K562 (cell line): Measurements from ENCODE around the gene CCT4. TPM values are rescaled to one million over a fixed set of nuclear protein-coding genes. Genes with fewer than 3 reads are reported as not detected.
"Not testable (repeated sequence)": the region's sequence is repeated elsewhere in the genome, so short reads cannot be mapped to it uniquely, and the experiment has no call there.

Experiments used
- ATAC-seq: fragments of 200-7000 bp; cut with Tn5 transposase; 3 replicates; pipeline ENCODE4 v1.9.1; 2020; ENCODE audit warnings: moderate library complexity
- BruUV-seq: library from RNA; stranded (reverse); fragments of 400-500 nt; replicated peaks from 2 replicates; lab custom pipeline; 2021; lab: Mats Ljungman, UMichigan
- CTCF ChIA-PET: fragments of 300-600 bp; formaldehyde crosslinking; extraction: SDS; loops from one replicate; lab custom pipeline; 2021; ENCODE audit warnings: low intra/inter-chr PET ratio; lab: Yijun Ruan, JAX
- POLR2A ChIA-PET: fragments of 300-600, 350-650 bp; sonication (Branson Sonifier 250); formaldehyde crosslinking; extraction: SDS; loops from one replicate; lab custom pipeline; 2021; ENCODE audit warnings: antibody characterized with exemption, inconsistent platforms; lab: Yijun Ruan, JAX
- DNase-seq, 4 experiments: peaks; one replicate each; pipeline versions ENCODE4 v3.0.0 to v3.0.0-alpha.2; 2011 to 2018; ENCODE audit warnings: low spot score in 3 of 4, mixed read lengths in 3 of 4; ENCODE audit errors: extremely low read depth in 1 of 4
- FAIRE-seq: peaks from 2 replicates; lab custom pipeline; 2011; peaks lifted over from hg19 to GRCh38; lab: Jason Lieb, UNC
- H2AFZ ChIP-seq: 2 replicates; pipeline ENCODE4 v1.6.0; 2011; ENCODE audit warnings: low read depth, low read length, control low read depth, inconsistent platforms
- H3K27ac ChIP-seq: fragments of 200-600 bp; 3 replicates; pipeline ENCODE4 v1.8.0; 2011; ENCODE audit warnings: low read depth, mild to moderate bottlenecking, control low read depth, inconsistent platforms, low read length, moderate library complexity, mixed read lengths; ENCODE audit errors: extremely low read depth
- H3K27me3 ChIP-seq, 2 experiments: fragments of 300-600 bp in 1 of 2; 2 replicates in 1 of 2; 3 replicates in 1 of 2; pipeline versions ENCODE4 v1.6.0 to v1.8.0; 2011; ENCODE audit warnings: inconsistent platforms in 2 of 2, low read length in 2 of 2, mild to moderate bottlenecking in 1 of 2, mixed read lengths in 1 of 2, moderate library complexity in 1 of 2; ENCODE audit not compliant: control insufficient read depth in 2 of 2, insufficient read depth in 2 of 2
- H3K36me3 ChIP-seq: fragments of 300-600 bp; 3 replicates; pipeline ENCODE4 v1.8.0; 2011; ENCODE audit warnings: mild to moderate bottlenecking, low read length, inconsistent platforms; ENCODE audit not compliant: control insufficient read depth, insufficient read depth
- H3K4me1 ChIP-seq, 2 experiments: fragments of 200-600 bp in 1 of 2; replicated peaks in 1 of 2; 2 replicates in 1 of 2; 3 replicates in 1 of 2; pipeline versions ENCODE4 v1.5.1 to v1.8.0; 2011; ENCODE audit warnings: inconsistent platforms in 2 of 2, low read length in 2 of 2, mild to moderate bottlenecking in 1 of 2, mixed read lengths in 1 of 2, moderate library complexity in 1 of 2; ENCODE audit not compliant: control insufficient read depth in 2 of 2, insufficient read depth in 2 of 2
- H3K4me2 ChIP-seq: 2 replicates; pipeline ENCODE4 v1.6.1; 2011; ENCODE audit warnings: low read length, control low read depth, inconsistent platforms, mixed read lengths; ENCODE audit not compliant: insufficient read depth
- H3K4me3 ChIP-seq: fragments of 200-600 bp; sonication (generic), shearing (Covaris generic); 2 replicates; pipeline ENCODE4 v1.5.1; 2016; ENCODE audit warnings: control low read depth, inconsistent platforms
- H3K79me2 ChIP-seq: fragments of 200-600 bp; 3 replicates; pipeline ENCODE4 v1.8.0; 2011; ENCODE audit warnings: low read length, inconsistent platforms; ENCODE audit not compliant: control insufficient read depth, insufficient read depth
- H3K9ac ChIP-seq, 2 experiments: 2 replicates each; pipeline versions ENCODE4 v1.6.0 to v1.6.1; 2011; ENCODE audit warnings: low read depth in 2 of 2, low read length in 2 of 2, control low read depth in 1 of 2, inconsistent platforms in 1 of 2, mild to moderate bottlenecking in 1 of 2, mixed read lengths in 1 of 2; ENCODE audit not compliant: insufficient read depth in 1 of 2
- H3K9me1 ChIP-seq: one replicate; pipeline ENCODE4 v1.6.0; 2011; ENCODE audit warnings: inconsistent platforms, mild to moderate bottlenecking, low read length, moderate library complexity; ENCODE audit not compliant: control insufficient read depth, insufficient read depth
- H3K9me3 ChIP-seq: replicated peaks from 2 replicates; pipeline ENCODE4 v1.5.1; 2011; ENCODE audit warnings: low read depth, low read length, inconsistent platforms; ENCODE audit not compliant: control insufficient read depth, insufficient read depth
- H4K20me1 ChIP-seq: replicated peaks from 2 replicates; pipeline ENCODE4 v1.6.1; 2011; ENCODE audit warnings: low read length, inconsistent platforms, mixed read lengths; ENCODE audit not compliant: control insufficient read depth, insufficient read depth
- BRD9 ChIP-seq: fragments of 450-650 bp; IDR thresholded peaks from 2 replicates; pipeline ENCODE4 v1.6.1; 2018; ENCODE audit warnings: low read depth; ENCODE audit not compliant: partially characterized antibody
- C11orf30 ChIP-seq: fragments of 450-650 bp; IDR thresholded peaks from 2 replicates; pipeline ENCODE4 v1.6.1; 2016; ENCODE audit warnings: low read depth, mild to moderate bottlenecking
- MAZ ChIP-seq, 2 experiments: fragments of 450-650 bp in 1 of 2; sonication (generic) in 1 of 2; formaldehyde crosslinking; IDR thresholded peaks in 1 of 2; conservative IDR thresholded peaks in 1 of 2; 2 replicates each; pipeline versions ENCODE4 v1.4.0 to v1.5.0; 2020; ENCODE audit warnings: mild to moderate bottlenecking in 1 of 2, missing genetic modification reagents in 1 of 2
- PHF8 ChIP-seq: fragments of 200-600 bp; sonication (generic); IDR thresholded peaks from 2 replicates; pipeline ENCODE4 v1.6.1; 2012; ENCODE audit warnings: mixed run types, mild to moderate bottlenecking, inconsistent platforms, low read length, moderate library complexity, borderline replicate concordance
- RCOR1 ChIP-seq, 2 experiments: IDR thresholded peaks; 2 replicates each; pipeline ENCODE4 v1.6.1; 2012; ENCODE audit warnings: low read depth in 2 of 2, low read length in 2 of 2, borderline replicate concordance in 1 of 2, improper control_type of control experiment in 1 of 2
- TEAD2 ChIP-seq: fragments of 450-650 bp; IDR thresholded peaks from 2 replicates; pipeline ENCODE4 v1.6.1; 2016; ENCODE audit warnings: missing genetic modification characterization, control low read depth, missing compliant biosample characterization
- THRAP3 ChIP-seq: fragments of 450-650 bp; IDR thresholded peaks from 2 replicates; pipeline ENCODE4 v1.6.1; 2016; ENCODE audit warnings: mild to moderate bottlenecking, inconsistent platforms, borderline replicate concordance
- ZNF274 ChIP-seq: IDR thresholded peaks from 2 replicates; pipeline ENCODE4 v1.6.1; 2011; ENCODE audit warnings: low read depth, mild to moderate bottlenecking, low read length, moderate library complexity, borderline replicate concordance
- ZNF316 ChIP-seq: fragments of 450-650 bp; IDR thresholded peaks from 2 replicates; pipeline ENCODE4 v1.6.1; 2016
- ZNF57 ChIP-seq: fragments of 450-650 bp; formaldehyde crosslinking; IDR thresholded peaks from 2 replicates; pipeline ENCODE4 v1.4.0; 2020; ENCODE audit warnings: mild to moderate bottlenecking, moderate library complexity
- whole genome bisulfite sequencing: fragments of 100-300 bp; shearing (Covaris generic); methylation state at CpG from one replicate; pipeline ENCODE4 v1.1.6; 2016; ENCODE audit warnings: low coverage, mixed read lengths; ENCODE audit not compliant: insufficient coverage; ENCODE audit errors: missing lambda C conversion rate; 5-methylcytosine and 5-hydroxymethylcytosine counted together
- in situ Hi-C: fragments of 300-500 bp; cut with MboI; formaldehyde crosslinking; loops from 4 replicates; pipeline ENCODE4 v1.15.0; 2018; ENCODE audit warnings: inconsistent platforms, mixed read lengths
- intact Hi-C: fragments of 100-400 bp; cut with micrococcal nuclease; formaldehyde crosslinking; loops from 2 replicates; pipeline ENCODE4 v1.14.2; 2022
- polyA plus RNA-seq, 8 experiments: library from polyadenylated mRNA; depleted of rRNA in 4 of 8; stranded (reverse) in 5 of 8; unstranded in 3 of 8; fragments of >200 nt; fragmentation: Nextera tagmentation in 2 of 8; fragmentation: Illumina TruSeq in 1 of 8; extraction: Ambion mirVana in 2 of 8; extraction: Trizol in 1 of 8; gene quantifications; 2 replicates each; pipeline versions ENCODE4 v1.2.1 to v1.2.3, GENCODE V29; 2011 to 2014; ENCODE audit warnings: inconsistent platforms in 1 of 8, missing spikeins in 1 of 8
- total RNA-seq, 7 experiments: library from RNA; depleted of rRNA in 6 of 7; stranded (reverse); fragments of >200 nt in 6 of 7; fragmentation: Illumina TruSeq in 2 of 7; extraction: Trizol in 2 of 7; gene quantifications; 2 replicates each; pipeline versions ENCODE4 v1.2.1 to v1.2.3, GENCODE V29; 2011 to 2021; ENCODE audit warnings: low replicate concordance in 1 of 7

Gene CCT4
- total and polyA plus RNA-seq, 9 of the 15 experiments (the other 6 are each of a cell fraction or from before 2014, with no cell fraction given) = 101 to 368 (median 303) TPM

GRCh38 chr2:61882850-61883249 lies 5.6 kb downstream of the CCT4 start:
- no peak for FAIRE-seq
- POLR2A ChIA-PET = no interaction called here
- peaks cover 2 to 10% of the 10 kb centered on the region in 2 experiments; a peak in 4 of 5 replicates for H3K4me1 ChIP-seq
- no peaks in the 10 kb centered on the region for H3K9me3 ChIP-seq
- intact Hi-C loops = no loop called here
- peaks cover 19% of the 10 kb centered on the region for H4K20me1 ChIP-seq
- TF ChIP-seq RCOR1 (IDR thresholded peaks at IDR 0.05; ENCODE audit: borderline replicate concordance in 1 of 2, low read depth in 2 of 2, low read length in 2 of 2) = no peak
- peak; percentile 12; the same call in 1 of the 2 replicates for TF ChIP-seq C11orf30
- no peak for TF ChIP-seq ZNF274
- no peak for TF ChIP-seq PHF8
- no peak for TF ChIP-seq ZNF57 (CRISPR knock-in tag)
- TF ChIP-seq TEAD2 (tag) = no peak
- no peak for TF ChIP-seq BRD9
- TF ChIP-seq ZNF316 = peak; percentile 42; the same call in 1 of the 2 replicates
- TF ChIP-seq THRAP3 = no peak
- no peak for TF ChIP-seq MAZ (CRISPR knock-in tag; conservative IDR thresholded peaks at IDR 0.05 in 1 of 2, IDR thresholded peaks at IDR 0.05 in 1 of 2)
- TF ChIP-seq, all 486 proteins: peak for 2
- no TSS peak for BruUV-seq
- Histone ChIP-seq H3K36me3 (peaks cover 96% of the 10 kb centered on the region), H3K4me2 (no peak overlapping the region), H3K9ac (no peak overlapping the region), H3K4me3 (no peak overlapping the region), H3K79me2 (peaks cover 56% of the 10 kb centered on the region), H3K9me1 (no peaks in the 10 kb centered on the region), H2AFZ (no peak overlapping the region), H3K27ac (no peak overlapping the region), H3K27me3 (no peaks in the 10 kb centered on the region)
- DNase-seq (no peak), ATAC-seq (no peak)
- WGBS = 100% methylated on average over 5 of the region's 5 CpGs
- CTCF ChIA-PET = no interaction called here
- in situ Hi-C loops = no loop called here

- H3K27me3 ChIP-seq, ATAC-seq, BruUV-seq, intact Hi-C loops, H3K9me1 ChIP-seq, H3K4me2 ChIP-seq, H3K4me1 ChIP-seq, H3K9me3 ChIP-seq, CTCF ChIA-PET, in situ Hi-C loops, H3K27ac ChIP-seq, H2AFZ ChIP-seq, H3K9ac ChIP-seq, H3K4me3 ChIP-seq, H4K20me1 ChIP-seq, FAIRE-seq, DNase-seq: not testable (repeated sequence)
- 100% methylated on average over 2 of the region's 4 CpGs for WGBS
- Histone ChIP-seq H3K79me2 (peaks cover 25% of the 10 kb centered on the region), H3K36me3 (peaks cover 98% of the 10 kb centered on the region)
- POLR2A ChIA-PET = interaction anchor here (1.8 kb wide), 1 partner anchor 8 kb away, joined by 8 read pairs; no protein-coding TSS in a partner anchor
Measured at GRCh38 chr2:61879351-61879750, 9.1 kb downstream of the CCT4 start.
